ENCODE results near the gene TTC13. TPM values are rescaled to one million over a fixed set of nuclear protein-coding genes. Genes with fewer than 3 reads are reported as not detected.
"Not testable (repeated sequence)": the region's sequence is repeated elsewhere in the genome, so short reads cannot be mapped to it uniquely, and the experiment has no call there.

The TTC13 gene
- total RNA-seq, 1 donor from 2014 or later = 28.8 TPM

- intact Hi-C loops (cut with micrococcal nuclease) = no loop called here
Observed at GRCh38 chr1:230987448-230987847, 8.8 kb upstream of the TTC13 start.

- intact Hi-C loops (cut with micrococcal nuclease) = no loop called here
Observed at GRCh38 chr1:230986976-230987375, 8.3 kb upstream of the TTC13 start.

- intact Hi-C loops (cut with micrococcal nuclease) = no loop called here
Observed at GRCh38 chr1:230985711-230986110, 7.0 kb upstream of the TTC13 start.

GRCh38 chr1:230984622-230985515 lies 6.2 kb upstream of the TTC13 start:
- intact Hi-C loops (cut with micrococcal nuclease) = not testable (repeated sequence)

GRCh38 chr1:230983811-230984210 lies 5.2 kb upstream of the TTC13 start:
- intact Hi-C loops (cut with micrococcal nuclease) = no loop called here

- intact Hi-C loops (cut with micrococcal nuclease) = no loop called here
Observed at GRCh38 chr1:230982696-230983095, 4.0 kb upstream of the TTC13 start.

GRCh38 chr1:230979952-230980351 lies 1.3 kb upstream of the TTC13 start:
- intact Hi-C loops (cut with micrococcal nuclease) = loop anchor here (1.0 to 5.0 kb wide), 17 partner anchors 49 to 1972 kb away; partner anchors contain the start of genes ABCB10, C1orf198, CCSAP and COG2

- intact Hi-C loops (cut with micrococcal nuclease) = loop anchor here (1.0 to 5.0 kb wide), 17 partner anchors 49 to 1973 kb away; partner anchors contain the start of genes ABCB10, C1orf198, CCSAP and COG2
Observed at GRCh38 chr1:230979389-230979716, 692 bp upstream of the TTC13 start.

GRCh38 chr1:230977761-230978490 lies 735 bp downstream of the TTC13 start:
- intact Hi-C loops (cut with micrococcal nuclease) = loop anchor here (1.0 to 5.0 kb wide), 13 partner anchors 9 to 1974 kb away; partner anchors contain the start of genes CCSAP, EGLN1, GALNT2 and NTPCR

GRCh38 chr1:230976825-230977747 lies 1.6 kb downstream of the TTC13 start:
- intact Hi-C loops (cut with micrococcal nuclease) = loop anchor here (1.0 to 5.0 kb wide), 8 partner anchors 8 to 1975 kb away; partner anchors contain the start of genes CCSAP, GALNT2, NTPCR and NUP133

GRCh38 chr1:230976360-230976759 lies 2.3 kb downstream of the TTC13 start:
- intact Hi-C loops (cut with micrococcal nuclease) = loop anchor here (5.0 kb wide), 7 partner anchors 224 to 1976 kb away; partner anchors contain the start of genes CCSAP, GALNT2, NTPCR and NUP133

GRCh38 chr1:230975636-230976035 lies 3.0 kb downstream of the TTC13 start:
- intact Hi-C loops (cut with micrococcal nuclease) = loop anchor here (5.0 kb wide), 7 partner anchors 223 to 1977 kb away; partner anchors contain the start of genes CCSAP, GALNT2, NTPCR and NUP133

GRCh38 chr1:230972855-230973271 lies 5.8 kb downstream of the TTC13 start:
- intact Hi-C loops (cut with micrococcal nuclease) = loop anchor here (1.0 to 2.0 kb wide), 2 partner anchors 268 to 640 kb away; partner anchors contain the start of gene GNPAT

- intact Hi-C loops (cut with micrococcal nuclease) = loop anchor here (2.0 kb wide), 1 partner anchor 641 kb away; no protein-coding TSS in a partner anchor
Observed at GRCh38 chr1:230971771-230972170, 6.9 kb downstream of the TTC13 start.

GRCh38 chr1:230970432-230970831 lies 8.2 kb downstream of the TTC13 start:
- intact Hi-C loops (cut with micrococcal nuclease) = no loop called here

GRCh38 chr1:230966358-230966873 lies 12.2 kb downstream of the TTC13 start:
- intact Hi-C loops (cut with micrococcal nuclease) = no loop called here

- intact Hi-C loops (cut with micrococcal nuclease) = no loop called here
Observed at GRCh38 chr1:230965535-230965934, 13.1 kb downstream of the TTC13 start.

- intact Hi-C loops (cut with micrococcal nuclease) = no loop called here
Observed at GRCh38 chr1:230964896-230965295, 13.8 kb downstream of the TTC13 start.

- intact Hi-C loops (cut with micrococcal nuclease) = no loop called here
Observed at GRCh38 chr1:230958370-230958769, 20.3 kb downstream of the TTC13 start.

- intact Hi-C loops (cut with micrococcal nuclease) = no loop called here
Observed at GRCh38 chr1:230957580-230957989, 21.1 kb downstream of the TTC13 start.

All from T-helper 1 cell treated with Interleukin-12 subunit alpha and Interleukin-12 subunit beta and Interleukin-4 antibody, amounts not matched to agents 30 ng/mL and 1 ng/mL, for 36 hours (primary cell).